ENCODE results near the gene NPFFR1. TPM values are rescaled to one million over a fixed set of nuclear protein-coding genes. Genes with fewer than 3 reads are reported as not detected.

The NPFFR1 gene
- total and polyA plus RNA-seq, 4 donors = under 0.01 TPM; not detected in 3

GRCh38 chr10:70206762-70207161, 77.0 kb downstream of the NPFFR1 start:
- no peak overlapping the region for H3K27ac ChIP-seq (ENCODE audit: low read depth in 1 of 2, low read length in 2 of 2)
- no peak overlapping the region for H3K4me3 ChIP-seq (ENCODE audit: low read depth in 1 of 3, low read length in 3 of 3)
- TF ChIP-seq ZBTB33 (IDR thresholded peaks at IDR 0.05) = no peak
- TF ChIP-seq, protein P1, sequence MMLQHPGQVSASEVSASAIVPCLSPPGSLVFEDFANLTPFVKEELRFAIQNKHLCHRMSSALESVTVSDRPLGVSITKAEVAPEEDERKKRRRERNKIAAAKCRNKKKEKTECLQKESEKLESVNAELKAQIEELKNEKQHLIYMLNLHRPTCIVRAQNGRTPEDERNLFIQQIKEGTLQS (IDR thresholded peaks at IDR 0.05) = no peak
- no peak for TF ChIP-seq GABPA (IDR thresholded peaks at IDR 0.05 in 1 of 2, conservative IDR thresholded peaks at IDR 0.05 in 1 of 2)
- TF ChIP-seq, protein P2, sequence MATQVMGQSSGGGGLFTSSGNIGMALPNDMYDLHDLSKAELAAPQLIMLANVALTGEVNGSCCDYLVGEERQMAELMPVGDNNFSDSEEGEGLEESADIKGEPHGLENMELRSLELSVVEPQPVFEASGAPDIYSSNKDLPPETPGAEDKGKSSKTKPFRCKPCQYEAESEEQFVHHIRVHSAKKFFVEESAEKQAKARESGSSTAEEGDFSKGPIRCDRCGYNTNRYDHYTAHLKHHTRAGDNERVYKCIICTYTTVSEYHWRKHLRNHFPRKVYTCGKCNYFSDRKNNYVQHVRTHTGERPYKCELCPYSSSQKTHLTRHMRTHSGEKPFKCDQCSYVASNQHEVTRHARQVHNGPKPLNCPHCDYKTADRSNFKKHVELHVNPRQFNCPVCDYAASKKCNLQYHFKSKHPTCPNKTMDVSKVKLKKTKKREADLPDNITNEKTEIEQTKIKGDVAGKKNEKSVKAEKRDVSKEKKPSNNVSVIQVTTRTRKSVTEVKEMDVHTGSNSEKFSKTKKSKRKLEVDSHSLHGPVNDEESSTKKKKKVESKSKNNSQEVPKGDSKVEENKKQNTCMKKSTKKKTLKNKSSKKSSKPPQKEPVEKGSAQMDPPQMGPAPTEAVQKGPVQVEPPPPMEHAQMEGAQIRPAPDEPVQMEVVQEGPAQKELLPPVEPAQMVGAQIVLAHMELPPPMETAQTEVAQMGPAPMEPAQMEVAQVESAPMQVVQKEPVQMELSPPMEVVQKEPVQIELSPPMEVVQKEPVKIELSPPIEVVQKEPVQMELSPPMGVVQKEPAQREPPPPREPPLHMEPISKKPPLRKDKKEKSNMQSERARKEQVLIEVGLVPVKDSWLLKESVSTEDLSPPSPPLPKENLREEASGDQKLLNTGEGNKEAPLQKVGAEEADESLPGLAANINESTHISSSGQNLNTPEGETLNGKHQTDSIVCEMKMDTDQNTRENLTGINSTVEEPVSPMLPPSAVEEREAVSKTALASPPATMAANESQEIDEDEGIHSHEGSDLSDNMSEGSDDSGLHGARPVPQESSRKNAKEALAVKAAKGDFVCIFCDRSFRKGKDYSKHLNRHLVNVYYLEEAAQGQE (IDR thresholded peaks at IDR 0.05) = no peak
- TF ChIP-seq, protein P3, sequence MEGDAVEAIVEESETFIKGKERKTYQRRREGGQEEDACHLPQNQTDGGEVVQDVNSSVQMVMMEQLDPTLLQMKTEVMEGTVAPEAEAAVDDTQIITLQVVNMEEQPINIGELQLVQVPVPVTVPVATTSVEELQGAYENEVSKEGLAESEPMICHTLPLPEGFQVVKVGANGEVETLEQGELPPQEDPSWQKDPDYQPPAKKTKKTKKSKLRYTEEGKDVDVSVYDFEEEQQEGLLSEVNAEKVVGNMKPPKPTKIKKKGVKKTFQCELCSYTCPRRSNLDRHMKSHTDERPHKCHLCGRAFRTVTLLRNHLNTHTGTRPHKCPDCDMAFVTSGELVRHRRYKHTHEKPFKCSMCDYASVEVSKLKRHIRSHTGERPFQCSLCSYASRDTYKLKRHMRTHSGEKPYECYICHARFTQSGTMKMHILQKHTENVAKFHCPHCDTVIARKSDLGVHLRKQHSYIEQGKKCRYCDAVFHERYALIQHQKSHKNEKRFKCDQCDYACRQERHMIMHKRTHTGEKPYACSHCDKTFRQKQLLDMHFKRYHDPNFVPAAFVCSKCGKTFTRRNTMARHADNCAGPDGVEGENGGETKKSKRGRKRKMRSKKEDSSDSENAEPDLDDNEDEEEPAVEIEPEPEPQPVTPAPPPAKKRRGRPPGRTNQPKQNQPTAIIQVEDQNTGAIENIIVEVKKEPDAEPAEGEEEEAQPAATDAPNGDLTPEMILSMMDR (IDR thresholded peaks at IDR 0.05; ENCODE audit: low read depth, low read length, missing input control) = no peak
- no peak for TF ChIP-seq HNF4G (IDR thresholded peaks at IDR 0.05)
- TF ChIP-seq NR2F2 (IDR thresholded peaks at IDR 0.05) = no peak
- TF ChIP-seq RAD21 (IDR thresholded peaks at IDR 0.05) = no peak
- TF ChIP-seq EGR1 (IDR thresholded peaks at IDR 0.05; ENCODE audit: low read depth in 2 of 2) = no peak
- TF ChIP-seq JUND (IDR thresholded peaks at IDR 0.05) = no peak
- TF ChIP-seq, protein P4, sequence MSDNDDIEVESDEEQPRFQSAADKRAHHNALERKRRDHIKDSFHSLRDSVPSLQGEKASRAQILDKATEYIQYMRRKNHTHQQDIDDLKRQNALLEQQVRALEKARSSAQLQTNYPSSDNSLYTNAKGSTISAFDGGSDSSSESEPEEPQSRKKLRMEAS (IDR thresholded peaks at IDR 0.05) = no peak
- no peak for TF ChIP-seq TAF1 (conservative IDR thresholded peaks at IDR 0.05)
- TF ChIP-seq FOXA1 (IDR thresholded peaks at IDR 0.05) = no peak
- TF ChIP-seq SP1 (IDR thresholded peaks at IDR 0.05) = no peak
- TF ChIP-seq RXRA (IDR thresholded peaks at IDR 0.05) = no peak
- TF ChIP-seq HNF4A (conservative IDR thresholded peaks at IDR 0.05) = no peak
- TF ChIP-seq FOXA2 (IDR thresholded peaks at IDR 0.05) = no peak
- no peak for TF ChIP-seq YY1 (IDR thresholded peaks at IDR 0.05)
- H3K9ac ChIP-seq (ENCODE audit: low read depth in 1 of 2, low read length in 2 of 2) = no peak overlapping the region
- no peaks in the 10 kb centered on the region for H3K4me1 ChIP-seq (ENCODE audit: control insufficient read depth in 4 of 4, insufficient read depth in 4 of 4, low read length in 3 of 4)
- no peaks in the 10 kb centered on the region for H3K27me3 ChIP-seq (ENCODE audit: control insufficient read depth in 4 of 4, insufficient read depth in 4 of 4, low read length in 3 of 4)
- 98% methylated on average over 5 of the region's 5 CpGs for WGBS
- no peaks in the 10 kb centered on the region for H3K9me3 ChIP-seq (ENCODE audit: control insufficient read depth in 4 of 4, low read length in 3 of 4)
- H3K36me3 ChIP-seq (ENCODE audit: control insufficient read depth in 4 of 4, insufficient read depth in 3 of 4, low read depth in 1 of 4, low read length in 3 of 4) = peaks cover 13 to 75% (median 51%) of the 10 kb centered on the region in 4 donors
- DNase-seq (ENCODE audit: low spot score) = no peak
